ENCODE results near the gene SORD. TPM values are rescaled to one million over a fixed set of nuclear protein-coding genes. Genes with fewer than 3 reads are reported as not detected.

SORD gene
- total and polyA plus RNA-seq, 10 of the 15 experiments (the other 5 are each of a cell fraction or from before 2014, with no cell fraction given) = 7.5 to 51.6 (median 40.1) TPM

GRCh38 chr15:45116006-45116481 is 93.0 kb downstream of the SORD start (continued):
- no peak for TF ChIP-seq CUX1 (IDR thresholded peaks at IDR 0.05; ENCODE audit: insufficient replicate concordance, low read depth, low read length)
- TF ChIP-seq, protein P1, sequence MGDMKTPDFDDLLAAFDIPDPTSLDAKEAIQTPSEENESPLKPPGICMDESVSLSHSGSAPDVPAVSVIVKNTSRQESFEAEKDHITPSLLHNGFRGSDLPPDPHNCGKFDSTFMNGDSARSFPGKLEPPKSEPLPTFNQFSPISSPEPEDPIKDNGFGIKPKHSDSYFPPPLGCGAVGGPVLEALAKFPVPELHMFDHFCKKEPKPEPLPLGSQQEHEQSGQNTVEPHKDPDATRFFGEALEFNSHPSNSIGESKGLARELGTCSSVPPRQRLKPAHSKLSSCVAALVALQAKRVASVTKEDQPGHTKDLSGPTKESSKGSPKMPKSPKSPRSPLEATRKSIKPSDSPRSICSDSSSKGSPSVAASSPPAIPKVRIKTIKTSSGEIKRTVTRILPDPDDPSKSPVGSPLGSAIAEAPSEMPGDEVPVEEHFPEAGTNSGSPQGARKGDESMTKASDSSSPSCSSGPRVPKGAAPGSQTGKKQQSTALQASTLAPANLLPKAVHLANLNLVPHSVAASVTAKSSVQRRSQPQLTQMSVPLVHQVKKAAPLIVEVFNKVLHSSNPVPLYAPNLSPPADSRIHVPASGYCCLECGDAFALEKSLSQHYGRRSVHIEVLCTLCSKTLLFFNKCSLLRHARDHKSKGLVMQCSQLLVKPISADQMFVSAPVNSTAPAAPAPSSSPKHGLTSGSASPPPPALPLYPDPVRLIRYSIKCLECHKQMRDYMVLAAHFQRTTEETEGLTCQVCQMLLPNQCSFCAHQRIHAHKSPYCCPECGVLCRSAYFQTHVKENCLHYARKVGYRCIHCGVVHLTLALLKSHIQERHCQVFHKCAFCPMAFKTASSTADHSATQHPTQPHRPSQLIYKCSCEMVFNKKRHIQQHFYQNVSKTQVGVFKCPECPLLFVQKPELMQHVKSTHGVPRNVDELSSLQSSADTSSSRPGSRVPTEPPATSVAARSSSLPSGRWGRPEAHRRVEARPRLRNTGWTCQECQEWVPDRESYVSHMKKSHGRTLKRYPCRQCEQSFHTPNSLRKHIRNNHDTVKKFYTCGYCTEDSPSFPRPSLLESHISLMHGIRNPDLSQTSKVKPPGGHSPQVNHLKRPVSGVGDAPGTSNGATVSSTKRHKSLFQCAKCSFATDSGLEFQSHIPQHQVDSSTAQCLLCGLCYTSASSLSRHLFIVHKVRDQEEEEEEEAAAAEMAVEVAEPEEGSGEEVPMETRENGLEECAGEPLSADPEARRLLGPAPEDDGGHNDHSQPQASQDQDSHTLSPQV (IDR thresholded peaks at IDR 0.05) = no peak
- no peak for TF ChIP-seq SPI1 (IDR thresholded peaks at IDR 0.05; ENCODE audit: borderline replicate concordance, insufficient read depth, low read depth, low read length)
- TF ChIP-seq STAT3 (IDR thresholded peaks at IDR 0.05; ENCODE audit: low read depth, low read length) = no peak
- TF ChIP-seq ELK1 (IDR thresholded peaks at IDR 0.05; ENCODE audit: low read depth, low read length) = no peak
- no peak for TF ChIP-seq SIX5 (IDR thresholded peaks at IDR 0.05; ENCODE audit: low read depth, low read length, severe bottlenecking)
- no peak for TF ChIP-seq RELA (IDR thresholded peaks at IDR 0.05; ENCODE audit: borderline replicate concordance, partially characterized antibody)

Data from GM12878 (cell line).